Body of pancreas (tissue), 4 donors: Measurements from ENCODE around the gene UBE2E2.

Experiments used
- CTCF ChIP-seq, 7 experiments: fragments of 450-650 bp in 4 of 7; fragments of 200-600 bp in 3 of 7; sonication (generic) in 3 of 7; IDR thresholded peaks; one replicate each; pipeline ENCODE4 v1.5.1; 2016 to 2019; ENCODE audit warnings: antibody characterized with exemption in 7 of 7
- POLR2A ChIP-seq, 3 donors: fragments of 450-650 bp; IDR thresholded peaks; one replicate each; pipeline ENCODE4 v1.6.1; 2016; ENCODE audit warnings: antibody characterized with exemption in 3 of 3, mild to moderate bottlenecking in 2 of 3

DNA sequence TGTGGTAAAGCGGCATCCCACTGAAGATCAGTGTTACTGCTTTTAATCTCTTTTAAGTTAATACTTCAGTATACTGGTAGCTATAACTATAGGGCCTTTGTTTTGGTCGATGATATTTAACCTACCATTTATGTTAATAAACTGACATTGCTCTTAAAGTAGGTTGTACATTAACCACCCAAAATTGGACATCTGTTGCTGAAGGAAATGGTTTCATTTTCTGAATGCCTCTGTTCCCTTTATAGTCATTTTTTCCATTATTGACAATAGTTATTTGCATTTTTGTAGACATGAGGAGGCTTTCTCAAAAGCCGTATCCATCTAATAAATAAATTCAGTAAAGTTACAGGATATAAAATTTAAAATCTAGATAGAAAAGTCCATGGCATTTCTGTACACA, 350.2 kb downstream of the UBE2E2 start:
- TF ChIP-seq POLR2A (IDR thresholded peaks at IDR 0.05): no peak
- TF ChIP-seq CTCF (IDR thresholded peaks at IDR 0.05): no peak
